Kidney (tissue), 22 donors: ENCODE measurements around the gene CSAG3. TPM values are rescaled to one million over a fixed set of nuclear protein-coding genes. Genes with fewer than 3 reads are reported as not detected.
A peak's percentile ranks its signal among the peaks of the same experiment; 100 is the strongest.
"Not testable (repeated sequence)": the region's sequence is repeated elsewhere in the genome, so short reads cannot be mapped to it uniquely, and the experiment has no call there.

Source experiments
- DNase-seq, 5 donors: peaks; one replicate each; pipeline ENCODE4 v3.0.0-alpha.2; 2013 to 2020
- FAIRE-seq: peaks from 2 replicates; lab custom pipeline; 2012; peaks lifted over from hg19 to GRCh38; lab: Jason Lieb, UNC
- H3K27ac ChIP-seq, 2 donors: one replicate each; pipeline ENCODE4 v1.7.0; 2013; ENCODE audit warnings: low read depth in 2 of 2, low read length in 2 of 2, inconsistent platforms in 1 of 2
- H3K27me3 ChIP-seq: one replicate; pipeline ENCODE4 v1.7.1; 2013; ENCODE audit warnings: low read length, inconsistent platforms; ENCODE audit not compliant: control insufficient read depth, insufficient read depth
- H3K36me3 ChIP-seq, 3 donors: one replicate each; pipeline versions ENCODE4 v1.7.0 to v1.7.1; 2013; ENCODE audit warnings: low read length in 3 of 3, control low read depth in 1 of 3, inconsistent platforms in 1 of 3; ENCODE audit not compliant: insufficient read depth in 3 of 3, control insufficient read depth in 2 of 3
- H3K4me1 ChIP-seq, 3 donors: one replicate each; pipeline versions ENCODE4 v1.7.0 to v1.7.1; 2013; ENCODE audit warnings: low read length in 3 of 3, inconsistent platforms in 1 of 3, low read depth in 1 of 3; ENCODE audit not compliant: control insufficient read depth in 2 of 3, insufficient read depth in 2 of 3
- H3K4me3 ChIP-seq, 3 donors: one replicate each; pipeline versions ENCODE4 v1.7.0 to v1.8.1; 2013; ENCODE audit warnings: low read length in 3 of 3, control low read depth in 1 of 3, inconsistent platforms in 1 of 3
- H3K9ac ChIP-seq, 3 donors: one replicate each; pipeline versions ENCODE4 v1.7.0 to v1.7.1; 2013; ENCODE audit warnings: low read length in 3 of 3, control low read depth in 1 of 3, inconsistent platforms in 1 of 3
- H3K9me3 ChIP-seq, 3 donors: one replicate each; pipeline versions ENCODE4 v1.7.0 to v1.7.1; 2013; ENCODE audit warnings: low read length in 3 of 3, control low read depth in 1 of 3, inconsistent platforms in 1 of 3; ENCODE audit not compliant: control insufficient read depth in 2 of 3, insufficient read depth in 1 of 3
- intact Hi-C: fragments of 100-400 bp; cut with DNase I; formaldehyde crosslinking; loops from one replicate; pipeline ENCODE4 v1.11.1; 2022
- long read RNA-seq, 10 donors: library from polyadenylated mRNA in 1 of 10; unstranded in 1 of 10; transcript quantifications; one replicate each; pipeline ENCODE4 v2.0.0 and lab custom pipeline, GENCODE V29; 2021 to 2026
- polyA plus RNA-seq: library from polyadenylated mRNA; stranded (reverse); fragments of 350-450 nt; fragmentation: Illumina TruSeq; extraction: RNeasy Lipid Tissue Mini Kit (QIAGEN cat#74804); gene quantifications from one replicate; pipeline ENCODE4 v1.2.3, GENCODE V29; 2014; ENCODE audit warnings: low read depth, low replicate concordance; ENCODE audit not compliant: insufficient read depth
- total RNA-seq: library from RNA; stranded (reverse); fragmentation: NEBNext Ultra II Directional; extraction: Animal tissue kit (Norgen Biotek cat#: 25700); gene quantifications from one replicate; pipeline ENCODE4 v1.2.1, GENCODE V29; 2021
- TF ChIP-seq, protein P1 (sequence below): IDR thresholded peaks from 3 replicates; pipeline ENCODE4 v1.5.1; 2012; ENCODE audit warnings: mild to moderate bottlenecking, moderate library complexity, borderline replicate concordance; ENCODE audit not compliant: insufficient read depth; ENCODE audit errors: extremely low read depth
- donor health status: control.
- donor health status: control.
- donor health status: control.
- donor health status: control.
- donor health status: control.
- donor health status: DM: yes; HTN: yes; CAD: no.
- donor health status: Normal renal cell carcinoma (clear cell type).

Gene CSAG3
- total RNA-seq, result not detected
- not detected for polyA plus RNA-seq
- long read RNA-seq, donor 1, result 0 reads
- long read RNA-seq, donor 2, result 0 reads
- long read RNA-seq, donor 3, result 0 reads
- long read RNA-seq, donor 4, result 0 reads
- long read RNA-seq, donor 5, result 0 reads
- long read RNA-seq, donor 6, result 0 reads
- long read RNA-seq, donor 7, result 0 reads
- long read RNA-seq, donor 8, result 0 reads
- long read RNA-seq, donor 9, result 0 reads
- long read RNA-seq, donor 10, result 0 reads

GRCh38 chrX:152758918-152759317 lies at the start of gene CSAG3:
Gene CSAG3 (plus strand): TSS chrX:152759218.
- not testable (repeated sequence) for FAIRE-seq, H3K9ac ChIP-seq, H3K27me3 ChIP-seq

DNA sequence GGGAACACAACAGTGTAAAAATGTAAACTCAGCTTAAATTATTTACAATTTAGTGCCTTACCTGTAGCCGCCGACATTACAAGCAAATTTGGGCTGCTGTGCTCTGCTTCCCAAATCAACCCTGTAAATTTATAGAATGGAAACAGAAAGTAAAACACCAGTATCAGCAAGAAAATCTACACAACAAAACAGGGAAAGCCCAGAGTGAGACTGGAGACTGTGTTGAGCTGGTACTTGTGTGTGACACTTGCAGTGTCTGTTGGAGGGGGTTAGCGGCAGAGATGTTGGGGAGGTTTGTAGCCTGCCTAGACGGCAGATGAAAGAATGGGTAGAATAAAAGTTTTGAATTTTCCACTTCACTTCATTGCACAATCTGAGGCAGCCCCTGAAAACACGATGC lies 45.8 kb upstream of the CSAG3 start:
- FAIRE-seq, H3K4me1 ChIP-seq, DNase-seq, H3K9me3 ChIP-seq, H3K36me3 ChIP-seq, H3K4me3 ChIP-seq, intact Hi-C loops, H3K9ac ChIP-seq, H3K27me3 ChIP-seq, H3K27ac ChIP-seq: not testable (repeated sequence)

More at GRCh38 chrX:152758918-152759317, at the start of gene CSAG3:
- H3K27ac ChIP-seq, intact Hi-C loops, H3K4me1 ChIP-seq, H3K36me3 ChIP-seq, H3K4me3 ChIP-seq, H3K9me3 ChIP-seq, DNase-seq: not testable (repeated sequence)

- H3K27me3 ChIP-seq, H3K27ac ChIP-seq, H3K36me3 ChIP-seq, DNase-seq, H3K9ac ChIP-seq, H3K9me3 ChIP-seq, intact Hi-C loops, FAIRE-seq, H3K4me3 ChIP-seq, H3K4me1 ChIP-seq: not testable (repeated sequence)
Measured at GRCh38 chrX:152713815-152714787, 44.9 kb upstream of the CSAG3 start, which contains the start of gene MAGEA2B. Gene MAGEA2B (plus strand): TSS chrX:152714628. CDS start chrX:152717107, 2,479 bp downstream.

DNA sequence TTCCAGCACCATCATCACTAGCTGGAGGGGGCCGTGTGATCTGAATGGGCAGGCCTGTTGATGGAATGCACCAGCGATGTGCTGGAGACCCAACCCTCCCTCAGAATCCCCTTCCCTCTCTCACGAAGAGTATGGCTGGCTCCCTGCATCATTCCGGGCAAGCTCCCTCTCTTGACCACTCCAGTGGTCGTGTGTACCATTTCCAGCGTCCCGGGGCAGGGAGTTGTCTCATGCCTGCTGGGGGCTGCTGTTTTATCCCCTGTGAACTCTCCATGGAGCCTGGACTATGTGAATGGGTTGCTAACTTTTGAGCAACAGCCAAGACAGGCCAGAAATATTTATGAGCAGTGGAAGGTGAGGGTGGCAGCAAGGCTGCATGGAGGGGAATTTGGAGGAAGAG lies 33.6 kb upstream of the CSAG3 start:
- FAIRE-seq (no peak), DNase-seq (peak in 1 of 5 donors; percentile 34)
- Histone ChIP-seq H3K27ac (no peak overlapping the region), H3K4me3 (no peak overlapping the region), H3K9ac (no peak overlapping the region), H3K27me3 (no peaks in the 10 kb centered on the region), H3K9me3 (no peaks in the 10 kb centered on the region), H3K4me1 (no peaks in the 10 kb centered on the region), H3K36me3 (no peaks in the 10 kb centered on the region)
- intact Hi-C loops, result no loop called here
- TF ChIP-seq, protein P1, sequence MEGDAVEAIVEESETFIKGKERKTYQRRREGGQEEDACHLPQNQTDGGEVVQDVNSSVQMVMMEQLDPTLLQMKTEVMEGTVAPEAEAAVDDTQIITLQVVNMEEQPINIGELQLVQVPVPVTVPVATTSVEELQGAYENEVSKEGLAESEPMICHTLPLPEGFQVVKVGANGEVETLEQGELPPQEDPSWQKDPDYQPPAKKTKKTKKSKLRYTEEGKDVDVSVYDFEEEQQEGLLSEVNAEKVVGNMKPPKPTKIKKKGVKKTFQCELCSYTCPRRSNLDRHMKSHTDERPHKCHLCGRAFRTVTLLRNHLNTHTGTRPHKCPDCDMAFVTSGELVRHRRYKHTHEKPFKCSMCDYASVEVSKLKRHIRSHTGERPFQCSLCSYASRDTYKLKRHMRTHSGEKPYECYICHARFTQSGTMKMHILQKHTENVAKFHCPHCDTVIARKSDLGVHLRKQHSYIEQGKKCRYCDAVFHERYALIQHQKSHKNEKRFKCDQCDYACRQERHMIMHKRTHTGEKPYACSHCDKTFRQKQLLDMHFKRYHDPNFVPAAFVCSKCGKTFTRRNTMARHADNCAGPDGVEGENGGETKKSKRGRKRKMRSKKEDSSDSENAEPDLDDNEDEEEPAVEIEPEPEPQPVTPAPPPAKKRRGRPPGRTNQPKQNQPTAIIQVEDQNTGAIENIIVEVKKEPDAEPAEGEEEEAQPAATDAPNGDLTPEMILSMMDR, result no peak
